Lung (tissue), 12 donors: Measurements from ENCODE around the gene HEXA. TPM values are rescaled to one million over a fixed set of nuclear protein-coding genes. Genes with fewer than 3 reads are reported as not detected.
"Not testable (repeated sequence)": the region's sequence is repeated elsewhere in the genome, so short reads cannot be mapped to it uniquely, and the experiment has no call there.

Source experiments
- ATAC-seq: fragments of 200-7000 bp; cut with Tn5 transposase; one replicate; pipeline ENCODE4 v1.9.1; 2020; ENCODE audit warnings: moderate number of reproducible peaks; ENCODE audit not compliant: insufficient read depth, low FRiP score
- DNase-seq, 3 donors: peaks; one replicate each; pipeline ENCODE4 v3.0.0-alpha.2; 2013 to 2017
- H3K27ac ChIP-seq, 2 donors: one replicate each; pipeline ENCODE4 v1.5.1; 2013; ENCODE audit warnings: mild to moderate bottlenecking in 2 of 2, moderate library complexity in 2 of 2, control low read depth in 1 of 2, inconsistent platforms in 1 of 2, low read depth in 1 of 2, low read length in 1 of 2
- H3K27me3 ChIP-seq, 3 donors: one replicate each; pipeline ENCODE4 v1.5.1; 2013; ENCODE audit warnings: low read length in 2 of 3; ENCODE audit not compliant: control insufficient read depth in 3 of 3, insufficient read depth in 3 of 3
- H3K36me3 ChIP-seq, 4 donors: one replicate each; pipeline ENCODE4 v1.5.1; 2013; ENCODE audit warnings: low read length in 4 of 4, mild to moderate bottlenecking in 1 of 4, moderate library complexity in 1 of 4; ENCODE audit not compliant: control insufficient read depth in 4 of 4, insufficient read depth in 4 of 4
- H3K4me1 ChIP-seq, 5 donors: one replicate each; pipeline ENCODE4 v1.5.1; 2013; ENCODE audit warnings: low read length in 5 of 5, mild to moderate bottlenecking in 2 of 5, moderate library complexity in 1 of 5; ENCODE audit not compliant: control insufficient read depth in 5 of 5, insufficient read depth in 5 of 5
- H3K4me3 ChIP-seq: one replicate; pipeline ENCODE4 v1.5.1; 2013; ENCODE audit warnings: mild to moderate bottlenecking, control low read depth, moderate library complexity
- H3K9ac ChIP-seq, 2 donors: one replicate each; pipeline ENCODE4 v1.5.1; 2013; ENCODE audit warnings: low read length in 2 of 2, control low read depth in 1 of 2; ENCODE audit not compliant: insufficient read depth in 1 of 2
- H3K9me3 ChIP-seq, 4 donors: one replicate each; pipeline ENCODE4 v1.5.1; 2013; ENCODE audit warnings: low read length in 3 of 4, mild to moderate bottlenecking in 1 of 4, moderate library complexity in 1 of 4; ENCODE audit not compliant: control insufficient read depth in 4 of 4, insufficient read depth in 3 of 4
- WGBS, 2 donors: extraction: QIAGEN DNeasy Blood & Tissue Kit; methylation state at CpG; one replicate each; pipeline ENCODE4 v1.1.7; 2013; 5-methylcytosine and 5-hydroxymethylcytosine counted together
- polyA plus RNA-seq, 2 donors: library from polyadenylated mRNA; stranded (reverse); fragments of 200-250 nt; gene quantifications; one replicate each; pipeline ENCODE4 v1.2.1, GENCODE V29; 2013
- total RNA-seq, 2 donors: library from RNA; depleted of rRNA in 1 of 2; stranded (reverse); fragments of >200 nt in 1 of 2; gene quantifications; one replicate each; pipeline ENCODE4 v1.2.1, GENCODE V29; 2014 to 2021
- TF ChIP-seq, protein P1 (sequence below): IDR thresholded peaks from 2 replicates; pipeline ENCODE4 v1.5.1; 2012; ENCODE audit warnings: mild to moderate bottlenecking; ENCODE audit errors: control extremely low read depth, extremely low read depth
- donor health status: control.
- donor health status: control.
- donor health status: Bipolar disorder and iron deficiency.
- donor health status: healthy.
- donor health status: DM: yes; HTN: yes; CAD: no.

Gene HEXA
- total and polyA plus RNA-seq, 4 donors = 108 to 156 (median 133) TPM

DNA sequence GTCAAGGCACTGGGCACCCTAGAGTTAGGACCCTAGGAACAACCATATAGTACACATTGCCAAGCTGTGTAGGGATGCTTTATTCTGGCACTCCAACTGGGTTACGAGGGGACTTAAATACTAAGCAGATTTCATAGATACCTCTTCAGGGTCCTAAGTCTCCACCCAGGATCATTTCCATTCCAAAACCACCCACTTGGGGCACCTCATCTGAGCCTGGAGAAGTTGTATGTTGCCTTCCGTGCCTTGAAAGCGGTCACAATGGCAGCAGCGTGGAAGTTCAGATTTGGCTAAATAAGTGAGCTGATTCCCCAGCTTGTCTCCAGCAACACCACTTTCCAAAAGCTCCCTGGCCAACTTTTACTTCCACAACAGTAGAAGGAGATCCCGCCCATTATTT lies 26.9 kb upstream of the HEXA start:
- WGBS, 2 donors = 76 to 87% methylated on average over 5 of the region's 5 CpGs
- DNase-seq (no peak), ATAC-seq (no peak)
- Histone ChIP-seq H3K4me1 (peaks cover 0 to 1% (median 0%) of the 10 kb centered on the region in 5 donors), H3K27ac (no peak overlapping the region), H3K4me3 (no peak overlapping the region), H3K9ac (no peak overlapping the region), H3K36me3 (no peaks in the 10 kb centered on the region), H3K27me3 (peaks cover 0 to 10% (median 5%) of the 10 kb centered on the region in 3 donors), H3K9me3 (peaks cover 0 to 3% (median 0%) of the 10 kb centered on the region in 4 donors)
- TF ChIP-seq, protein P1, sequence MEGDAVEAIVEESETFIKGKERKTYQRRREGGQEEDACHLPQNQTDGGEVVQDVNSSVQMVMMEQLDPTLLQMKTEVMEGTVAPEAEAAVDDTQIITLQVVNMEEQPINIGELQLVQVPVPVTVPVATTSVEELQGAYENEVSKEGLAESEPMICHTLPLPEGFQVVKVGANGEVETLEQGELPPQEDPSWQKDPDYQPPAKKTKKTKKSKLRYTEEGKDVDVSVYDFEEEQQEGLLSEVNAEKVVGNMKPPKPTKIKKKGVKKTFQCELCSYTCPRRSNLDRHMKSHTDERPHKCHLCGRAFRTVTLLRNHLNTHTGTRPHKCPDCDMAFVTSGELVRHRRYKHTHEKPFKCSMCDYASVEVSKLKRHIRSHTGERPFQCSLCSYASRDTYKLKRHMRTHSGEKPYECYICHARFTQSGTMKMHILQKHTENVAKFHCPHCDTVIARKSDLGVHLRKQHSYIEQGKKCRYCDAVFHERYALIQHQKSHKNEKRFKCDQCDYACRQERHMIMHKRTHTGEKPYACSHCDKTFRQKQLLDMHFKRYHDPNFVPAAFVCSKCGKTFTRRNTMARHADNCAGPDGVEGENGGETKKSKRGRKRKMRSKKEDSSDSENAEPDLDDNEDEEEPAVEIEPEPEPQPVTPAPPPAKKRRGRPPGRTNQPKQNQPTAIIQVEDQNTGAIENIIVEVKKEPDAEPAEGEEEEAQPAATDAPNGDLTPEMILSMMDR = no peak

DNA sequence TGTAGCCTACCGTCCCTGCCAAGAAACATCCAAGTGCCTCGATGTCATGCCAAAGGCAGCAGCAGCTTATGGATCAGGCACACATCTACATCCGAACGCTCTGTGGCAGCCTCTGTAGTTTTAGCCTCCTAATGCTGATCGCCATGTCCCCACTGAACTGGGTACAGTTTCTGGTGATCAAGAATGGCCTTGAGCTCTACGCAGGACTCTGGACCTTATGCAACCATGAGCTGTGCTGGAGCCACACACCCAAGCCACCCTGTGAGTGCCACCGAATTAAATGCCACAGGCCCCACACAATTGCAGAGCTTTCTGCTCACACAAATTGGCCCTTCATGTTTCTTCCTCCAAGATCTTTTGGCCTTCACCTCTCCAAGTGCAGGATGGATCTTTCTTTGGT lies 22.8 kb upstream of the HEXA start:
- no peaks in the 10 kb centered on the region for H3K36me3 ChIP-seq
- H3K9me3 ChIP-seq = peaks cover 0 to 3% (median 0%) of the 10 kb centered on the region in 4 donors
- no peak overlapping the region for H3K9ac ChIP-seq
- TF ChIP-seq, protein P1 = no peak
- no peak overlapping the region for H3K27ac ChIP-seq
- 94 to 96% methylated on average over 7 of the region's 7 CpGs for WGBS, 2 donors
- peaks cover 0 to 6% (median 5%) of the 10 kb centered on the region in 3 donors for H3K27me3 ChIP-seq
- no peak overlapping the region for H3K4me3 ChIP-seq
- DNase-seq (no peak), ATAC-seq (no peak)
- peaks cover 0 to 1% (median 0%) of the 10 kb centered on the region in 5 donors for H3K4me1 ChIP-seq

DNA sequence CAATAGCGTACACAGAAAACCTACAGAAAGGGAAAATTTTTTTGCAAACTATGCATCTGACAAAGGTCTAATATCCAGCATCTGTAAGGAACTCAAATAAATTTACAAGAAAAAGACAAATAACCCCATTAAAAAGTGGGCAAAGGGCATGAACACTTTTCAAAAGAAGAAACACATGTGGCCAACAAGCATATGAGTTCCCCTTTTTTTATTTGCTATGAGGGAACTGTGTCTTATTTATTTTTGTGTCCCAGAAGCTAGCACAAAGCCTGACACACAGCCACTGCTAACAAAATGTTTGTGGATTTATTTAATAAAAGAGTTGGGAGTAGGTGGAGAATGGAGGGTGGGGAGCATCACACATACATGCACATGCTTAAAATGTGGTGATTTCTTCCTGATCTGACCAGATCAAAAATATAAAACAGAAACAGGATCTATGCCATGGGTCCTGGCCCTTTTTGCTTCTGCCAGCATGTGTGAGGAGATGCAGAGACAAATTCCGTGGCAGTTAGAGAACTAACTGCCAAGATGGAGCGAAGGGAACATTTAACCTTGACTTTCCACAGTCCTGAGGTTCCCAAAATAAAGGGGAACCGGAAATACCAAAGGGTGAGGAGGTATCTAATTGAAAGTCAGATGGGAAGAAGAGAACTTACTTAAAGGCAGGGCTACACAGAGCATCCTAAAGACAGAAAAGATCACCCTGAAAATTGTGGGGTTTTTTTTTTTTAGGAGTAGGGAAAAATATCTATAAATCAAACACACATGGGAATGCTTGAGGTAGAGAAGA lies 22.2 kb upstream of the HEXA start, which contains the start of gene TMEM202:
TMEM202 (plus strand) TSS at position 510 of the 793 bp plus-strand sequence; CDS start at position 532, 22 bp downstream.
- H3K9ac ChIP-seq = no peak within 1 kb of the TSS
- ATAC-seq (no peak), DNase-seq (no peak)
- TF ChIP-seq, protein P1 = no peak
- 58 to 68% methylated on average over 4 of the region's 4 CpGs for WGBS, 2 donors
- H3K9me3 ChIP-seq = peaks cover 0 to 3% (median 0%) of the 10 kb centered on the region in 4 donors
- H3K36me3 ChIP-seq = no peaks in the 10 kb centered on the region
- H3K4me1 ChIP-seq = peaks cover 0 to 1% (median 0%) of the 10 kb centered on the region in 5 donors
- H3K27ac ChIP-seq = no peak within 1 kb of the TSS
- H3K27me3 ChIP-seq = peaks cover 0 to 6% (median 5%) of the 10 kb centered on the region in 3 donors
- H3K4me3 ChIP-seq = no peak within 1 kb of the TSS

DNA sequence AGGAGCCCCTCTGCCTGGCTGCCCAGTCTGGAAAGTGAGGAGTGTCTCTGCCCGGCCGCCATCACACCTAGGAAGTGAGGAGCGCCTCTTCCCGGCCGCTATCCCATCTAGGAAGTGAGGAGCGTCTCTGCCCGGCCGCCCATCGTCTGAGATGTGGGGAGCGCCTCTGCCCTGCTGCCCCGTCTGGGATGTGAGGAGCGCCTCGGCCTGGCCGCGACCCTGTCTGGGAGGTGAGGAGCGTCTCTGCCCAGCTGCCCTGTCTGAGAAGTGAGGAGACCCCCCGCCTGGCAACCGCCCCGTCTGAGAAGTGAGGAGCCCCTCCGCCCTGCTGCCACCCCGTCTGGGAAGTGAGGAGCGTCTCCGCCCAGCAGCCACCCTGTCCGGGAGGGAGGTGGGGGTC lies 20.5 kb upstream of the HEXA start:
- not testable (repeated sequence) for H3K4me3 ChIP-seq, ATAC-seq, H3K9me3 ChIP-seq, H3K36me3 ChIP-seq, H3K4me1 ChIP-seq, H3K27me3 ChIP-seq, H3K27ac ChIP-seq, H3K9ac ChIP-seq, DNase-seq
- 96 to 97% methylated on average over 19 to 24 of the region's 24 CpGs for WGBS, 2 donors
